GM19372 (cell line): ENCODE results near the gene E2F2.

Source experiments
- ATAC-seq: cut with Tn5 transposase; IDR thresholded peaks from one replicate; pipeline ENCODE4 v1.9.1; 2021; ENCODE audit warnings: mild to moderate bottlenecking, low read depth, moderate library complexity; ENCODE audit not compliant: unreplicated experiment

Gene E2F2

DNA sequence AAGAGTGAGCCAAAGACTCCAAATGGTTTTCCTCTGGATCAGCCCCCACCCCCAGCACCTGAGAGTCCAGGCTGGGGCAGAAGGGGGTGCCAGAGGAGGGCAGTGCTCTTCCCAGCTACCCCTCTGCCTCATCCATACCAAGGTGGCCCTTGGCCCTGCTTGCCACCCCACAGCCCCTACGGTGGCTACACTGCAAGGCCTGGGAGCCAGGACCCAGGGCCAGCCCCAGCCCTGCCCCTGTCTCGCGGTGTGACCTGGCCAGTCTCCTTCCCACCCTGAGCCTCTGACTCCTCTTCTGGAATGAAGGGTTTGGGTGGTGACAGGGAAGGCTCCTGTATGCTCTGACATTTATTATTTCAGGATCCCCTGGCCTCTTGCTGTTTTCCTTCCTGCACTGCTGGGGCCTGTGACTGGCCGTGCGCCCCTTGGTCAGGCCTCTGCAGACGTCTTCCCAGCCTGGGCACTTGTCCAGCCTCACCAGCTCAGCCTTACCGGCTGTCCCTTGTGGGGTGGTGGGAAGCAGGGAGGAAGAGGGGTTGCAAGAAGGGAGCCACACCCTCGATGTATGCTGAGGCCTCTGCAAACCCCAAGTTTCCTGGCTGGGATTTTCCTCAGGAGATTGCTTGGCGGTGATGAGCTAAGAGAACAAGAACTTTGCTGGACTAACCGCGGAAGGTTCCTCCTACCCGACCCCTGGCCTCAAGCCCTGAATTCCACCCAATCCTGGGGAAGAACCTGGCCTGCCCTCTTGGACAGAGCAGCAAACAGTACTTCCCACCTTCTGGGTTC, 60.6 kb downstream of the E2F2 start:
- no peak for ATAC-seq

- ATAC-seq, result no peak
These were observed 61.6 kb downstream of the E2F2 start for GRCh38 chr1:23469372-23469982.

DNA sequence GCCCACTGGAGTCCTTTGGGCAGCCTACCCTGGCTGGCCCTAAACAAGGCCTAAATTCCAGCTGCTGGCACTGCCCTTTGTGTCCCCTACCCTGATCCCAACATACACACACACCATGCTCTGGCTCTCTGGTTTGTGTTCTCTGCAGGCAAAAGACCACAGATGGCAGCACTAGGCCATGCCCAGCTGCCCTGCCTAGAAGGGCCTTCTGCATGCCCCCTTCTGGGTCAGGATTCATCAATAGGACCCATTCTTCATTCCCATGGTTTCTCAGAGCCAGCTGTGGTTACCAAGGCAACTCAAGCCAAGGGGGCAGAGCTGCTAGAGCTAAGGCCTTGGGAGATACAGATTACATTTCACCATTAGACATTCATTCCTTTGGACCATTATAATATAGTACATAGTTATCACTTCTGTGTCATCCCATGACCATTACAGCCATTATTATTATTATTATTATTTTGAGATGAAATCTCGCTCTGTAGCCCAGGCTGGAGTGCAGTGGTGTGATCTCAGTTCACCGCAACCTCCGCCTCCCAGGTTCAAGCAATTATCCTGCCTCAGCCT, 64.5 kb downstream of the E2F2 start:
- no peak for ATAC-seq

DNA sequence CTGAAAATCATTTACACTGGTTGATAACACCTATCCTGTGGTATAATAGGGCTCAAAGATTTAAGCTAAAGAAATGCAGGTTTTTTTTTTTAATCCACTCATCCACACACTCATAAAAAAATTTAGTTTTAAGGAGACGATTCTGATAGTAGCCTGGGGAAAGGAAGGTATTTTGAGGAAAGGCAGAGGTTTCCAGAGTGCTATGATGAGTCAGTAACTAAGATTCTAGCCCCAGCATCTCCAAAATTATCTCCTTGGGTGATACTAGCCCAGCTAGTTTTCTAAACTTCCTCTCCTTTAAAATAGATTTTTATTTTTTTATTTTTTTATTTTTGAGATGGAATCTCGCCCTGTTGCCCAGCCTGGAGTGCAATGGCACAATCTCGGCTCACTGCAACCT, 67.7 kb downstream of the E2F2 start:
- no peak for ATAC-seq

DNA sequence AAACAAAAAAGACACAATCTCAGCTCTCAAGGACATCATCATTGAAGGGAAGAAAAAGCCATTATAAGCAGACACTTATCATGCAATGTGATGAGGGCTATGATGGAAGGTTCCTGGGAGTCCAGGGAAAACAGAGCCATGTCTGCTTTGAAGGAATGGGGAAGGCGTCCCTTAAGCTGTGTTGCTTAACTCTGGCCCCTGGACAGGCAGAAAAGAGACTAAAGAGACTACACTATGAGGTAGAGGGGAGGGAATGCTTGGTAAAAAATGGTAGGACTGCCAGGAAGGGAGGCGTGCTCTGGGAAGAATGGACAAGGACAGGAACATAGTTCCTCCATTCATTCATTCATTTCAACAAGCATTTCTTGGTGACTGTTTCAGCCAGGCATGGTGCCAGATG, 68.3 kb downstream of the E2F2 start:
- no peak for ATAC-seq

DNA sequence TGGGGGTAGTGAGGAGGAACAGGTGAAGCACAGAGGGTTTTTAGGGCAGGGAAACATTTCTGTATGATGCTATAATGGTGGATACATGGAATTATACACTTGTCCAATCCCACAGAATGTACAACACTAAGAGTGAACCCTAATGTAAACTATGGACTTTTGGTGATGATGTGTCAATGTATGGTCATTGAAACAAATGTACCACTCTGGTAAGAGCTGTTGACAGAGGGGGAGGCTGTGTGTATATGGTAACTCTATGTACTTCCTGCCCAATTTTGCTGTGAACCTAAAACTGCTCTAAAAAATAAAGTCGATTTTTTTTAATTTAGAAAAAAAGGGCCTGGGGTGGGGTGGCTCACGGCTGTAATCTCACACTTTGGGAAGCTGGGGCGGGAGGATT, 70.0 kb downstream of the E2F2 start:
- no peak for ATAC-seq

GRCh38 chr1:23460519-23460918, 70.5 kb downstream of the E2F2 start:
- ATAC-seq, result no peak

GRCh38 chr1:23459338-23459757, 71.7 kb downstream of the E2F2 start:
- no peak for ATAC-seq
